A673 (cell line): ENCODE data around the gene RORB.

Experiments
- CTCF ChIP-seq: fragments of 300-800, 200-600 bp; sonication (generic); conservative IDR thresholded peaks from 2 replicates; pipeline ENCODE4 v1.5.1; 2017; ENCODE audit warnings: low read depth, mild to moderate bottlenecking, antibody characterized with exemption, low read length, moderate library complexity, mixed read lengths
- EZH2 ChIP-seq: fragments of 200-600 bp; sonication (generic); IDR thresholded peaks from 2 replicates; pipeline ENCODE4 v1.6.1; 2017; ENCODE audit warnings: borderline replicate concordance, low read depth, mild to moderate bottlenecking, mixed read lengths, antibody characterized with exemption, low read length; ENCODE audit not compliant: poor library complexity, severe bottlenecking

GRCh38 chr9:74742191-74742790 is 245.2 kb downstream of the RORB start:
- TF ChIP-seq CTCF: no peak
- no peak for TF ChIP-seq EZH2
